C1 segment of cervical spinal cord (tissue), 14 donors: Measurements from ENCODE around the gene CTNS.
A peak's percentile ranks its signal among the peaks of the same experiment; 100 is the strongest.

Source experiments
- DNase-seq, 14 donors: peaks; one replicate each; lab custom pipeline; 2025; lab: John Stamatoyannopoulos, UW

Gene CTNS

DNA sequence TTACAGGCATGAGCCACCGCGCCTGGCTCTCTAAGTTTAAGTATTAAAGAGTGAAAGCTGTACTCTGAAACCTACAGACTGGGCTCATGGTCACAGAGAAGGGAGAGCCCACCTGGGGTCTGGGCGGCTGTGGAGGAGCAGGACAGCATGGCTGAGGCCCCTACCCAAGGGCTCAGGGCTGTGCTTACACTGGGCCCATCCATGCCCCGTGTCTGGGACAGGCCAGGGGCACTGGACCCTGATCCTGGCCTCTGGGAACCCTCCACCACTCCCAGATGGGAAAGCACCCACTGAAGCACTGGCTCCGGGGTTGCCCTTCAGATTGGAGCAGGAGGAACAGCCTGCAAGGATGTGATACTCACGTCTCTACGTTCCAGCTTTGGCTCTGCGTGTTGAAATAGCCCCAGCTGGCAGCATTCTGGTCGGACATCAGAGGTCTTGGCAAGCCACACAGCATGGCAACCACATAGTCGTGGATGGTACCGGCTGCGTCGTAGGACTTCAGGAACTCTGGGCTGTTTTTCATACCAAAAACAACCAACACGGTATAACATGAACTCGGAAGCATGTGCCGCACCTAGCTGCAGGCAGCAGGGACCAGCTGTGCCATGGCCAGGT, 13.5 kb upstream of the CTNS start:
- no peak for DNase-seq

DNA sequence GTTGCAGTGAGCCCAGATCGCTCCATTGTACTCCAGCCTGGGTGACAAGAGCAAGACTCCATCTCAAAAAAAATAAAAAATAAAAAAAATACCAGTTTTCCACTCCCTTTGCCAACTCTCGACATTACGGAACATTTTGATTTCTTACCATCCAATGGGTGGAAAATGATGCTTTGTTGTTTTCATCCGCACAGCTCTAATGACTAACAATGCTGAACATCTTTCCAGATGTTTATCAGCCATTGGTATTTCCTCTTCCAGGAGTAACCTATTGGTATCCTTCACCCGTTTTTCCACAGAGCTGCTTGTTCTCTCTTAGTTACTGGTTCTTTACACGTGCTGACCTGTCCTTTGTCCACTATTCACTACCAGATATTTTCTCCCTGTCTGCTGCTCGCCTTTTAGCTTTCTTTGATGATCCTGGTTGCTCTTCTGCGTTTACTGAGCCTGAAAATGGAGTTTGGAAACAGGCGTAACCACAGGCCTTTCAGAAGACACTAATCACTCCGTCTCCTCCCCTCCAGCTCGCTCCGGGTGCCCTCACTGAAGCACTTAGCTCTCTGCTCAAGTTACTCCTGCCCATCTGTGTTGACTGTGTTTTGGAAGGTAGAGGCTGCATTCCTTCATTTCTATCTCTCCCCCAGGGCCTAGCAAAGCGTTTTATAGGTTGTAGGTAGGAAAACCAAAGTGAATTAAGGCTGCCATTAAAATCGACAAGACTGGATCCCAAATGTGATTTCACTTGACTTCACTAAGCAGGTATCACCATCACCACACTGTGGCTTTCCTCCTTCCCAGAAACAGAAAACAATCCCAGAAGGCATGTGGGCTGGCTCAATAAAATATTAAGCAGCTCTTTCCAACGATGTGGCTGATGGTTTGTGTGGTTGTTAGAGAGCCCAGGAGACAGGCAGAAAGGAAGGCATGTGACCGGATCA, 9.5 kb upstream of the CTNS start:
- no peak for DNase-seq

DNA sequence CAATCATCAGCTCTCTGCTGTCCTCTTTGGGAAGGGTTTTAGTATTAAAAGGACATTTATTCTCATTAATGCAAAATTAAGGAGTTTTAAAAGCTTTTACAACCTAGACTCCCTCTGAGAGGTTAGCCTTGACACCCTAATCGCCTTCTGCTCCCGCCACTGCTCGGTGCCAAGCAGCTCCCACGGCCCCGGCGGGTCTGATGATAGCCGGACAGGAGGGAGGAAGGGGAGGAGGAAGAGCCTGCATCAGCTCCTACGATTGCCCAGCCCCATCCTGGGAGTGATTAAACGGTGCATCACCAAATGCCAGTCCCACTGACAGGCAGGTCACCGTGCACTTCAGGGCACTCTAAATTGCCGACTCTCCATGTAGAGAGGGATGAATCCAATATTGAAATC, 8.8 kb upstream of the CTNS start:
- DNase-seq: no peak

DNA sequence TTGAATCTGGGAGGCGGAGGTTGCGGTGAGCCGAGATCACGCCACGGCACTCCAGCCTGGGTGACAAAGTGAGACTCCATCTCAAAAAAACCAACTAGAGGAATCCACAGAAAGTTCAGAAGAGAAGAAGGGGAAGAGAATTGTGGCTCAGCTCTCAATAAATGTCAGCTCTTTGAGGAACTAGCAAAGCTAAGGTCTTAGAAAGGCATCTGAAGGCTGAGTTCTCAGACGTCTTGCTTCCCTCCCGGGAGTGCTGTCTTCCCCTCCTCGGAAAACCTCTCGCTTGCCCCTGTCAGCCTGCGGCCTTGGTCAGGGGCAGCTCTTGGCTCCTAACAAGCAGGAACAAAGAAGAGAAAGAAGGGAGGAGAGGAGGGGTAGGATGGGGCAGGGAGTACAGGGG, 5.8 kb upstream of the CTNS start:
- peak in 2 of 14 donors; percentile 5 to 6 for DNase-seq

DNA sequence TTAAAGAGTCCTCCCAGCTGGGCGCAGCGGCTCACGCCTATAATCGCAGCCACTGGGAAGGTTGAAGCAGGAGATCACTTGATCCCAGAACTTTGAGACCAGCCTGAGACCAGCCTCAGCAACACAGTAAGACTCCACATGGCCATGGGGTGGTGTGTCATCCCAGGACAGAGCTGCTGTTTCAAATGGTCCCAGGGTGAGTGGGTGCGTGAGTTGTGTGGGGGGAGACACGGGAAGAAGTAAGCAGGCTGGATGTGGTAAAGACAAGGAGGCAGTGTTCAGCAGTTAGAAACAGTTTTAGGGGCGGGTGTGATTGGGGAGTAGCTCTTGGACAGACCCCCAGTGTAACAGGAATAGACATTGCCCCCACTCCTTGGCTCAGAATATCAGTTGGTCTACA, 4.3 kb upstream of the CTNS start:
- no peak for DNase-seq

DNA sequence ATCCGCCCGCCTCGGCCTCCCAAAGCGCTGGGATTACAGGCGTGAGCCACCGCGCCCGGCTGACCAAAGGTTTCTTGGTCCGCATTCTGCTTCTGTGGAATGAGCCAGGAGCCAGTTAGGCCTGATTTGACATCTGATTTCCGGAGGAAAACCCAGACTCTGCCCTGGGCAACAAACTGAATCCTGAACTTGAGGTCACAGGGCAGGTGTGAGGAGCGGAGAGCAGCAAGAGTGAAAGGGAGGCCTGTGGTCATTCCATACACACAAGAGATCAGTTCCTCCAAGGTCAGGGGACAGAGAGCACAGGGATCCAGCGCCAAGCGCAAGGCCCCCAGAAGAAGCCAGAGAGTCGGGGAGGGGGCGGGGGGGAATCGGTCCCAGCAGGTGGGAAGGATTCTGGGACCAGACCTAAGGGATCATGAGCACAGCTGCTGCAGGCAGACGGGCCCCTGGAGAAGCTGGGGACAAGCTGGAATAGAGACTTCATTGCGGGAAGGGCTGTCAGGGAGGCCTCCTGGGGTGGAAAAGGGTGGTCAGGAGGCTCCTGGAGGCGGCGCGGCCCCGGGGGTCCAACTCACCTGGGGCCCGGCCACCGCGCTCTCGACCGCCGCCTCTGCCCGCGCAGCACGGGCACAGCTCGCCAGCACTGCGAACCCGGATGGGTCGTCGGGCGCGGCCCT, 946 bp upstream of the CTNS start:
- DNase-seq: no peak

DNA sequence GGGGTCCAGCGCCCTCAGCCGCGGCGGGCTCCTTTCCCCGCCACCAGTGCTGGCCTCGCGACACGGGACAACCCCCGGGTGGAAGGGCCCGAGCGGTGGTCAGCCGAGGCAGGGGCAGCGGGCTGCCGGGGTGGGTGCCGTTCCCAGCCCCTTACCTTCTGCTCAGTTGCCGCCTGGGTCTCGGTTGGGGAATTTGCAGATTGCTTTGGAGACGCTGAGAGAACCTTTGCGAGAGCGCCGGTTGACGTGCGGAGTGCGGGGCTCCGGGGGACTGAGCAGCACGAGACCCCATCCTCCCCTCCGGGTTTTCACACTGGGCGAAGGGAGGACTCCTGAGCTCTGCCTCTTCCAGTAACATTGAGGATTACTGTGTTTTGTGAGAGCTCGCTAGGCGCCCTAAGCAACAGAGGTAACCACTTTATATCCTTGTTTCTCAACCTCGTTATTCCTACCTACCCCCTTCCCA, 381 bp downstream of the CTNS start:
- no peak for DNase-seq

DNA sequence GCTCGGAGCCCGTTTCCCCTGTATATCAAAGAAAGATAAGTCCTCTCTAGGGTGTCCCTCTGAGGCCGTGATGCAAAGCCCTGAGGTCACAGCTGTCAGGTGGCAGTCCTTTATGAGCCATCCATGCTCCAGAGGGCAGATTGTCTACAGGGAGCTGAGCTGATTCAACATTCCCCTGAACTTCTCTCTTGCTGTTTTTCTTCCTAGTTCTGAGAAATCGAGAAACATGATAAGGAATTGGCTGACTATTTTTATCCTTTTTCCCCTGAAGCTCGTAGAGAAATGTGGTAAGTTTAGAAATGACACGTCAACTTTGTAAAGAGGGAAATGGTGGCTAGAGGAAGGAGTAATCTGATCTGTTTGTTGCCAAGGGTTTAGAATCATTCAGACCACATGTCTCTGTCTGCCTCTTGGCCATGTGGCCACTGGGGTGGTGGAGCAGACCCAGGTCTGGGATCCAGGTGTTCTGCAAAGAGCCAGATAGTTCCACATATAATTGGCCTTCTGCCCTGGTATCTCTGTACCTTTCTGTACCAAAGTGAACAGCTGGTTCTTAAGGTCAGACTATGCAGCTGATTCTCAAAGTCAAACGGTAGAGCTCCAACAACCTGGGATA, 3.5 kb downstream of the CTNS start:
- DNase-seq: no peak

DNA sequence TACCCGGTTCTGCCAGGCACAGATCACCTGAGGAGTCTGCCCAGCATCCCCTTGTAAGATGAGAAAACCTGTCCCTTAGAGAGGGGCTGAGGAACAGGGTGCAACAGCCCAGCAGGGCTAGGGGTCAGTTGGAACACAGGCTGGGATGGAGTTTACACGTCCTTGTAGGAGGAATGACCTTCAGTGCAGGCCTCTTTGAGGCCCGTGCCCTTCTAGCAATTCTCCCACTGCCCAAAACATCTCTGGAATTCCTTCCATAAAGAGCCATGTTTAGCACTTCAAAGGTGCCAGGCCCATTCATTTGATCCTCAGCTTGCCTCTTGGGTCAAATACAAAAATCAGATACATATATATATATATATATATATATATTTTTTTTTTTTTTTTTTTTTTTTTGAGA, 4.5 kb downstream of the CTNS start:
- DNase-seq: no peak

DNA sequence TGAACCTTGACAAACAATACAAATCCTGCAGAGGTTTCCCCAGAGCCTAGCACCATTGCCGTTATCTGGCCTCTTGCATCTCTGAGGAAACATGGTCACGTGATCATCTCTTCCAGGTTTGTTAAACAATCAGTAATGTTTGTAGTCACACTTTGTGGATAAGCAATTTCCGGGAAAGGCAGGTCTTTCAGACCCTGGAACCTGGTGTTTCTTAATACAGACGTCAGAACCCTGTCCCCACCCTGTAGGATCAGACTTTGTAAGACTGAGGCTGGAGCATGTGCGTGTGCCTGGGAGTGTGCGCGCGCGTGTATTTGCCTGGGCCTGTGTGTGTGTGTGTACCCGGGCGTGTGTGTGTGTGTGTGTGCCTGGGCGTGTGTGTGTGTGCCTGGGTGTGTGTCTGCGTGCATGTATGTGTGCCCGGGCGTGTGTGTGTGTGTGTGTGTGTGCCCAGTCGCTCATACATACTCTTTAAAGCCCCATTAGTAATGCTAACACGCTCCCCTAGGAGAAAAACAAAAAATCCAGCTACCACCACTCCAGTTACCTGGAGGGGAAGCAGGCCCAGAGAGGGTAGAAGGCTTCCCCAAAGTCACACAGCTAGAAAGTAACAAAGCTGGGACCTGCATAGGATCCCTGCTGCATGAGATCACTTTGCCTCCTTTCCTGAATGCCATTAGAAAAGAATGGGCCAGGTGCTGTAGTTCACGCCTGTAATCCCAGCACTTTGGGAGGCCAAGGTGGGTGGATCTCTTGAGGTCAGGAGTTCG, 5.3 kb downstream of the CTNS start:
- no peak for DNase-seq

DNA sequence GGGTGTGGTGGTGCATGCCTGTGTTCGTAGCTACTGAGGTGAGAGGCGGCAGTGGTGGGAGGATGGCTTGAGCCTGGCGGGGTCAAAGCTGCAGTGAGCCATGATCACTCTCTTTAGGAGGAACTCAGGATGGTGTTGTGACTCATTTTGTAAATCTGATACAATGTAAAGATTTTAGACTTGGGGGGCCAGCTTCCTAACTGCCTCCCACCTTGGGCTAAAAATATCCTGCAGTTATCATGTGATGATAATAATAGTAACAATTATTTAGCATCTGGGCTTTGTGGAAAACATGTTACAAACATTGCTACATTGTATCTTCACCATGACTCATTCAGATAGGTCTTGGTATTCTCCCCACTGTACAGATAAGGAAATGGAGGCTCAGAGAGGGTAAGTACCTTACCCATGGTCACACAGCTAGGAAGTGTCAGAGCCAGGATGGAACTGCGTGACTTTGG, 7.4 kb downstream of the CTNS start:
- DNase-seq: no peak

DNA sequence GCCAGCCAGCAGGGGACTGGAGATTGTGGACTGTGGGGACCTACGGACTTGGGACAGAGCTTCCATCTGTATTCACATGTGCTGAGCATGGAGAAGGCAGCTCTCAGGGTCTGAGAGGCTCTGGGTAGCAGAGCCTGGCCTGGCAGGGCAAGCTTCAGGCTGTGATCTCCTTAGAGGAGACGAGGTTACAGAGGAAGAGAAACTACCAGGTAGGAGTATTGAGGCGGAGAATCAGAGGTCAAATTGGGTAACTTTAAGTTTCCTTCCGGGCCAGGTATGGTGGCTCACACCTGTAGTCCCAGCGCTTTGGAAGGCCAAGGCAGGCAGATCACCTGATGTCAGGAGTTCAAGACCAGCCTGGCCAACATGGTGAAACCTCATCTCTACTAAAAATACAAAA, 8.8 kb downstream of the CTNS start:
- DNase-seq: no peak

DNA sequence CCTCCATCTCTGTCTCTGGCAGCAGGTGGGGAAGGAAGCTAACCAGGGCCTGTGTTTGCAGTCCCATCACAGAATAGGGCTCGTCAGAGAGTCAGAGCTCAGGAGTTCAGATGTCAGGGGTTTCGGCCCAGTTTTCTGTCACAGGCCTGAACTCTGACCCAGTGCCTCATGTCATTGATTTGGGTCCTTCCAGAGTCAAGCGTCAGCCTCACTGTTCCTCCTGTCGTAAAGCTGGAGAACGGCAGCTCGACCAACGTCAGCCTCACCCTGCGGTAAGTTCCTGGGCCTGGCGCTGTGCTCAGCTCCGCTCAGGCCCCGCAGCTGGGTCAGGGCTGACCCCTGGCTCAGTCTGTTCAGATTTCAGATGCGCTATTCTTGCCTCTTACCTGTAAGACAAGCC, 10.7 kb downstream of the CTNS start:
- DNase-seq: no peak

DNA sequence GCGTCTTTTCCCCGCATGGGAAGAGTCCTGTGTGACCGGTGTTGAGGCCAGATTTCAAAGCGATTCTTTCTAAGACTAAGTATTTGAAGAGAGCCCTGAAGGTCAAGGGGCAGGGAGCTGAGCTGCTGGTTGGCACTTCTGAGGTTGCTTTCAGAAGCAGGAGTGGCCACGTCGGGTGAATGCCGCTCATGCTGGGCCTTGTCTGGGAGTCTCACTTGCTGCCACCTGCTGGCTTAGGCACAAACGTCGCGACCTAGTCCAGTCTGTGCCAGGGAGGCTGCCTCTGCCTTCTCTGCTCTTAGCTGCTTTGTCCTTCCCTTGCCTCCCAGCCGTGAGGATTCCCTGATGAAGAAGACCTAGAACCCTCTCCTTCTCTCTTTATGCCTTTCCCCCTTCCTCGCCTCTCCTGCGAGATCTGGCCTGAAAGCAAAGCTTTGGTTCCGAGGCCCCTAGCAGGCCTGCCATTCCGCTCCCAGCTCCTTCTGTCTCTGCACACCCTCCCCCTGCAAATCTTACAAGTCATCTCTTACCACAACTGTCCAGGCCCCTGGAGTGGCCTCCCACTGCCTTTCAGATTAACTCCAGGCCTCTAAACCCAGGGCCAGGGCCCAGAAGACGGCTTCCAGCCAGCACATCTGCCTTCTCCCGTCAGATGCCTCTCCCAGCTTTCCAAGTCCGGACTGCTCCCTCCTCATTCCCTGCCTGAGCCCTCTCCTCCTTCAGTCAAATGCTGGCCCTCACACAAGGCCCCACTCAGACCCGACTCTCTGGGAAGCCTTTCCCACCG, 11.4 kb downstream of the CTNS start:
- DNase-seq: peak in 6 of 14 donors; percentile 15 to 47 (median 39)

DNA sequence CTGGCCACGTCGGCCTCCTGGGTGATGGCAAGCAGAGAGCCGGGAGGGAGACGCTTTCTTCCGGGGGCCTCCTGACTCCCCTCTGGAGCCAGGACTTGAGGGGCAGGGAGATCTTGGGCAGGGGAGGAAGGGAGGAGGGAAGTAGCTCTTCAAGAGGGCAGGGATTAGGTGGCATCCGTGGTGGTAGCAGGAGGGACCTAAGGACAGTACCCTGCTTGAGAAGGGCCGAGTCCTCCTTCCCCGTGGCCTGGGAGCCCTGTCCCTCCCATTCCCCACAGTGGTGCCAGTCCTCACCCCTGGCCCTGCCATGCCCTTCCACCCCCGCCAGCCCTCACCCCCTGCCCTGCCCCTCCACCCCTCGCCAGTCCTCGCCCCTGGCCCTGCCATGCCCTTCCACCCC, 19.2 kb downstream of the CTNS start:
- DNase-seq: no peak

DNA sequence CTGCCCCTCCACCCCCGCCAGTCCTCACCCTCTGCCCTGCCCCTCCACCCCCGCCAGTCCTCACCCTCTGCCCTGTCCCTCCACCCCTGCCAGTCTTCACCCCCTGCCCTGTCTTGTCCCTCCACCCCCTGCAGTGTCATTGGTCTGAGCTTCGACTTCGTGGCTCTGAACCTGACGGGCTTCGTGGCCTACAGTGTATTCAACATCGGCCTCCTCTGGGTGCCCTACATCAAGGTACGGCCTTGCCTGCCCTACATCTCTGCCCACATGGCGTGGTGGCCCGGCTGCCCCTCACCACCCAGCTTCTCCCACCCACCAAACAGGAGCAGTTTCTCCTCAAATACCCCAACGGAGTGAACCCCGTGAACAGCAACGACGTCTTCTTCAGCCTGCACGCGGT, 19.8 kb downstream of the CTNS start:
- DNase-seq: no peak

DNA sequence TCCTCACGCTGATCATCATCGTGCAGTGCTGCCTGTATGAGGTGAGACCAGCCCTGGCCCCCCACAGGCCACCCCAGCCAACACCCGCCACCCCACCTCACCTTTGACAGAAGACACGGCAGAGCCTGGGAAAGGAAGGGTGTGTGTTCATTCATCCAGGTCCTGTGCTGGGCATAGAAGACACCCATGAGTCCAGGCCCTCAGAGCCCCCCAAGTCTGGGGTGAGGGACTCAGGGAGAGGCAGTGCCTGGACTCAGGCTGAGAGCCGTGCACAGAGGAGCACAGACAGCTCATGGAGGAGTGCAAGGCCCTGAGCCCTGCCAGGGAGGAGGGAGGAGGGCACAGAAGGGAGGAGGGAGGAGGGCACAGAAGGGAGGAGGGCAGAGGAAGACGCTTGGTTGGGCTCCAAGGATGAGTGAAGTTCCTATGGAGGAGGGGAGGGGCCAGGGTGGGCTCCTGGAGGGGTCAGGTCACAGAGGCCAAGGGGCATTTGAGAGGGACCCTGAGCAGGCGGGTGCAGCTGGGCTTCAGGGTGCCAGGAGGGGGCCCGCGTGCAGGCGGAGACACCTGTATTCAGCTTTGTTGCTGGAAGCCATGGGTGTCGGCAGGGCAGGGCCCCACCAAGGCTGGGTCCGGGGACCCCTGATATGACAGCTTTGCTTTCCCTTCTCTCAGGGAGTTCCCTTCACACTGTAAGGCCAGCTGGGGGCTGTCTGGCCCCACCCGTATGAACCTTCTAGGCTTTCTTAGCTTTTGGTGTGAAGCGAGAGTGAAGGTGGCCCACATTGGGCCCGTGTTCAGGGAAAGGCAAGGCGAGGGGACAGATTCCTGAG, 20.4 kb downstream of the CTNS start:
- DNase-seq: no peak

DNA sequence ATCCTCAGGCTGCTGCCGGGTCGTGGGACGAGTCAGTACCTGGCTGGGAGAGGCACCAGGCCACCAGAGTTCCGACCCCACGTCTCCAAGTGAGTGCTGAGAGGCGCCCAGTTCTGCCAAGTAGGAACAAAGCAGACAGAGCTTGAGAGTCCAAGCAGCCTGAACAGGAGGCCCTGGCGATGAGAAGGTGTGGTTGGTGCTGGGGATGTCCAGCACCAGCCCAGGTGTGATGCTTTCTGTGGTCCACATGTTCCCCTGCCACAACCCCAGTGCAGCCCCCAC, 21.0 kb downstream of the CTNS start:
- no peak for DNase-seq

DNA sequence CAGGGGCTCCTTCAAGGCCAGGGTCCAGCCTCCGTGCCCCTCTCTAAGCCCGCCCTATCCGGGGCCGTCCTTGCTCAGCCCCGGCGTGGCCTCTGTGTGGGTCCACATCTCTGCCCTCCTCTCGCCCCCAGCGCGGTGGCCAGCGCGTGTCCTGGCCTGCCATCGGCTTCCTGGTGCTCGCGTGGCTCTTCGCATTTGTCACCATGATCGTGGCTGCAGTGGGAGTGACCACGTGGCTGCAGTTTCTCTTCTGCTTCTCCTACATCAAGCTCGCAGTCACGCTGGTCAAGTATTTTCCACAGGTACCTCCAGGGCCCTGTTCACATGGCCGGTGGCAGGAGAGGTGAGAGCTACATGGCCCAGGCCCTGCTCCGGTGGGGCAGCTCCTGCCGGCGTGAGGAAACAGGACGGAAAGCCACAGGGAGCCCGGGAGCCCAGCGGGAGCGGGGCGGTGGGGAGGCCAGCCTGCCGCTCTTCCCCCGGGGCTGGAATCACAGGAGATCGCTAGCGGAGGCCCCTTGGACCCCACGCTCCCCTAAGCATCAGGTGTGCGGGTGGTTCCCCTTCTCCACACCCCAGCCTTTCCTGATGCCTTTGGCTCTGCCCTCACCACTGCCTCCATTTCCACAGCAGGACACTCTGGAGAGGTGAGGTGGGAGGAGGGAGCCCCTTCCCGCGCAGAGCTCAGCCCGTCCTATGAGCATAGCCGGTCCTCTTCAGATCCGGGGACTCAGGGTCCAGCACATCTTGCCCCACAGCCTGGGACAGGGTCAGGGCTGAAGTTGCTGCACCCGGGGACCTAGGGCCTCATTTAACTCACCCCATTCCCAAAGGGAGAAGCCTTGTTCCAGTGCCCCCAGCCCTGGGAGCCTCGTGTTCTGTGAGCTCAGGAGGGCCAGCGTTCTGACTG, 21.6 kb downstream of the CTNS start:
- peak in 4 of 14 donors; percentile 25 to 40 (median 26) for DNase-seq
